ENCODE measurements around the gene CDKN2B.

Gene CDKN2B

DNA sequence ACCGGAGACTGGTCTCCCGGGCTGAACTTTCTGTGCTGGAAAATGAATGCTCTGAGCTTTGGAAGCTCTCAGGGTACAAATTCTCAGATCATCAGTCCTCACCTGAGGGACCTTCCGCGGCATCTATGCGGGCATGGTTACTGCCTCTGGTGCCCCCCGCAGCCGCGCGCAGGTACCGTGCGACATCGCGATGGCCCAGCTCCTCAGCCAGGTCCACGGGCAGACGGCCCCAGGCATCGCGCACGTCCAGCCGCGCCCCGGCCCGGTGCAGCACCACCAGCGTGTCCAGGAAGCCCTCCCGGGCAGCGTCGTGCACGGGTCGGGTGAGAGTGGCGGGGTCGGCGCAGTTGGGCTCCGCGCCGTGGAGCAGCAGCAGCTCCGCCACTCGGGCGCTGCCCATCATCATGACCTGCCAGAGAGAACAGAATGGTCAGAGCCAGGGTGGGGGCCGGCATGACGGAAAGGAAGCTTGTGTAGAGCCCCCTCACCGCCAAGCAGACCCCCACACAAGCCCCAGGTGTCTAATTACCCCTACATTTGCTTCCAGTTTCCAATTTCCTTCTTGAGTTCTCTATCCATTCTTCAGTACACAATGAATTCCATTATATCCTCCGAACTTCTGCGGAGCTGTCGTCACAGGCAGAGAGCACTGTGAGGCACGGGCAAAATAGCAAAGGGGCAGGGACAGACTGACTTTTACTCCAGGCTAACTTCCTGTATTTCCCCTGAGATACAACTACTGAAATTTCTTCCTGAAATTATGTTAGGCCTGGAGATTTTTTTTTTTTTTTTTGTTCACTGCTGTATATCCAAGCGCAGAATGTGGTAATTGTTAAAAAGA is 38.1 kb downstream of the CDKN2B start:
- TF ChIP-seq CTCF (IDR thresholded peaks at IDR 0.05; ENCODE audit: control insufficient read depth, extremely low read depth, insufficient read depth) = no peak
- DNase-seq (ENCODE audit: low read depth) = no peak
- no peak overlapping the region for H3K4me3 ChIP-seq (ENCODE audit: low read depth, low read length)

DNA sequence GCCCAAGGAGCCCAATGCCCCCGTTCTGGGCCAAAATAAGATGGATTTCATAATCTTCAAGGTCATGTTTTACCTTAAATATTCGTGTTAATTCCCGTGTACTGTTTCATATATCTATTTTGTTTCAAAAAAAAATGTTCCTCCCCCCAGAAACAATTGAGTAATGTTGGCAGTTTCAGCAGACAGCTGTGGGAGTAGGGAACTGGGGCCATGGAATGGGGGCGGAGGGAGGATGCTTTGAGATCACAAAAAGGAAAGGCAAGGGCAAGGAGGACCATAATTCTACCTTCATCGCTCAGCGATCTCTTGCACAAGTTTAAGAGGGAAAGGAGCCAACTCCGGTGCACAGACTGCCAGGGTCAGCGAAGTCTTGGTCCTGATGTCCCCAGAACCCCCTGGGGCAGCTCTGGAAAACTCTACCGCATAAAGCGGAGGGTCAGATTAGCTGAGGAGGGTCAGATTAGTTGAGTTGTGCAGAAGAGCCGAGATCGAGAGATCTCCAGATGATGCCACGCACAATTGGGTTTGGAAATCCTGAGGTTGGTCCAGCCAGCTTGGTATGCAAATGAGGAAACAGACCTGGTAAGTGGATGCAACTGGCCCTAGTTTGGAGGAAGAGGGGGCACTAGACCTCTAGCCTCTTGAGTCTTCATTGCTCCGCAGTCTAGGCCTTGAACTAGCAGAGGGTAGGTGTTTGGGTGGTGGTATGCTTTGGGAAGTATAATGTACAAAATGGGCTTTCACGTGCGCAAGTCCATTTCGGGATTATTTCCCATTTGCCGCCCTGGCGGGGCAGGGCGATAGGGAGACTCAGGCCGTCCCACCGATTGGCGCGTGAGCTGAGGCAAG is 38.9 kb downstream of the CDKN2B start:
- TF ChIP-seq CTCF (IDR thresholded peaks at IDR 0.05; ENCODE audit: control insufficient read depth, extremely low read depth, insufficient read depth) = no peak
- H3K4me3 ChIP-seq (ENCODE audit: low read depth, low read length) = no peak overlapping the region
- no peak for DNase-seq (ENCODE audit: low read depth)

DNA sequence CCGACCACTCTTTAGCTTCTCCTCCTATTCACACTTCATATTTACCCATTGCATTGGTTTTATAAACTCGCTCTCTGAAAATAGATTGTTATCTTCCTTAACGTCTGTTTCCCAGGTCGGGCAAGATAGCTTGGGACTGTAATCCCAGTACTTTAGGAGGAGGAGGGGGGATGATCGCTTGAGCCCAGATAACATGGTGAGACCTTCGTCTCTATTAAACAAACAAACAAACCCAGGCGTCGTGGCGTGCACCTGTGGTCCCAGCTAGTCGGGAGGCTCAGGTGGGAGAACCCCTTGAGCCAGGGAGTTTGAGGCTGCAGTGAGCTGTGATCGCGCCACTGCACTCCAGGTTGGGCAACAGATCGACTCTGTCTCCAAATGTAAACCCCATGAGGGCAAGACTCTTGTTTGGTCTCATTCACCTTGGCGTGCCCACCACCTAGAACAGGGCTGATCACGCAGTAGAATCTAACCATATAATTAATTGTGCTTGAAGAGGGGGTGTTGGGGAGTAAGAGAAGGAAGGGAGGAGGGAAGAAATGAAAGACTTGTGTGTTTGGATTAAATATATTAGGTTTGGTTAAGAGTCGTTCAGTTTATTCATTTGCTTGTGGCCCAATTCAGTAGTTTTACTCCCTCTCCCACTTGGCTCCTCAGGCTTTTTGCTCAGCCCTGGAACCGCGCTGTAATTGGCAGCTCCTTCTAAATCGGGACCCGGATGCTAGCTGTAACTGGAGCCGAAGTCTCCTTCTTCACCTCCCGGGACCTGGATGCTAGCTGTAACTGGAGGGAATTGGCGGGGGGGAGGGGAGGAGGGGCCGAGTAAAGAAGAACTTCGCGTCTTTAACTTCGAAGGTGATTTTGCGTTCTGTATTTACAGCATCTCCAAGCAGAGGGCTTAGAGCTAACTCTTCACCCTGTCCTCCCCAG is 39.8 kb downstream of the CDKN2B start:
- DNase-seq (ENCODE audit: low read depth) = no peak
- no peak for TF ChIP-seq CTCF (IDR thresholded peaks at IDR 0.05; ENCODE audit: control insufficient read depth, extremely low read depth, insufficient read depth)
- H3K4me3 ChIP-seq (ENCODE audit: low read depth, low read length) = no peak overlapping the region

DNA sequence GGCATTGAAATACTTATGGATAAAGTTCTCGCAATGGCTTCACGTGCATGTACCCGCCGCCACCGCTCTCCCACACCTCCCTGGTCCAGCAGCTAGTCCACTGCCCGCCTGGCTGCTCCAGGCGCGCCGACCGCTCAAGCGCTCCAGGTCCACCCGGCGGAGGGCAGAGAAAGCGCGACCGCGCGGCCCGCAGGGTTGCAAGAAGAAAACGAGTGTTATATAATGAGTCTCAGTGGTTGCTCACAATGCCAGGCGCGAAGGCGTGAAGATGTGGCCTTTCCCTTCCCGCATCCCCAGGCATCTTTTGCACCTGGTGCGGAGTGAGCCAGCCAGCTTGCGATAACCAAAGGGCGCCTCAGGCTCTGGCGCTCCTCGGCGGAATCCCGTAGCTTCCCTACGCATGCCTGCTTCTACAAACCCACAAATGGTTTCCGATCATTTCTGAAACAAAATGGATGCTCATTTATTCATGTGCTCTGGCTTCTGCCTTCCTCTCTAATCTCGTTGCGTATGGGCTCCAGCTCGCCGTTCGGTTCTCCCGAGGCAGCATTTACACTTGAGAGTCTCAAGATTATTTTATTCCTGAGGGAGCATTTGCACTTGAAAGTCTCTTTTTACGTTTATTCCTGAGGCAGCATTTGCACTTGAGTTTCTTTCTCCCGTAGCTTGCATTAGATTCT is 40.6 kb downstream of the CDKN2B start:
- no peak for DNase-seq (ENCODE audit: low read depth)
- no peak overlapping the region for H3K4me3 ChIP-seq (ENCODE audit: low read depth, low read length)
- TF ChIP-seq CTCF (IDR thresholded peaks at IDR 0.05; ENCODE audit: control insufficient read depth, extremely low read depth, insufficient read depth) = no peak

DNA sequence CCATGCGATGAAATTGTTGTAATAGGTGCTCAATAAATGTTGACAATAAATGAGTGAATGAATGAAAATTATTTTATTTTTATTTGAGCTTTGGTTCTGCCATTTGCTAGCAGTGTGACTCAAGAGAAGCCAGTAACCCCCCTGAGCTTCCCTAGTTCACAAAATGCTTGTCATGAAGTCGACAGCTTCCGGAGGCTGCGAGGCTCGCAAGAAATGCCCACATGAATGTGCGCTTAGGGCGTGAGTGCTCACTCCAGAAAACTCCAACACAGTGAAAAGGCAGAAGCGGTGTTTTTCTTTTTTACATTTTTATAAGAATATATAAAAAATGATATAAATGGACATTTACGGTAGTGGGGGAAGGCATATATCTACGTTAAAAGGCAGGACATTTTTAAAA is 41.4 kb downstream of the CDKN2B start:
- no peak for TF ChIP-seq CTCF (IDR thresholded peaks at IDR 0.05; ENCODE audit: control insufficient read depth, extremely low read depth, insufficient read depth)
- no peak for DNase-seq (ENCODE audit: low read depth)
- no peak overlapping the region for H3K4me3 ChIP-seq (ENCODE audit: low read depth, low read length)

- no peak for DNase-seq (ENCODE audit: low read depth)
- TF ChIP-seq CTCF (IDR thresholded peaks at IDR 0.05; ENCODE audit: control insufficient read depth, extremely low read depth, insufficient read depth) = no peak
- no peak overlapping the region for H3K4me3 ChIP-seq (ENCODE audit: low read depth, low read length)
Measured at GRCh38 chr9:21967169-21967568, 41.9 kb downstream of the CDKN2B start.

Measured in LNCaP clone FGC (cell line).